GM18498 (cell line): Measurements from ENCODE around the gene MMD.
"Not testable (repeated sequence)": the region's sequence is repeated elsewhere in the genome, so short reads cannot be mapped to it uniquely, and the experiment has no call there.

Experiments used
- ATAC-seq: cut with Tn5 transposase; IDR thresholded peaks from one replicate; pipeline ENCODE4 v1.9.1; 2021; ENCODE audit warnings: mild to moderate bottlenecking, moderate library complexity; ENCODE audit not compliant: unreplicated experiment

Gene MMD

DNA sequence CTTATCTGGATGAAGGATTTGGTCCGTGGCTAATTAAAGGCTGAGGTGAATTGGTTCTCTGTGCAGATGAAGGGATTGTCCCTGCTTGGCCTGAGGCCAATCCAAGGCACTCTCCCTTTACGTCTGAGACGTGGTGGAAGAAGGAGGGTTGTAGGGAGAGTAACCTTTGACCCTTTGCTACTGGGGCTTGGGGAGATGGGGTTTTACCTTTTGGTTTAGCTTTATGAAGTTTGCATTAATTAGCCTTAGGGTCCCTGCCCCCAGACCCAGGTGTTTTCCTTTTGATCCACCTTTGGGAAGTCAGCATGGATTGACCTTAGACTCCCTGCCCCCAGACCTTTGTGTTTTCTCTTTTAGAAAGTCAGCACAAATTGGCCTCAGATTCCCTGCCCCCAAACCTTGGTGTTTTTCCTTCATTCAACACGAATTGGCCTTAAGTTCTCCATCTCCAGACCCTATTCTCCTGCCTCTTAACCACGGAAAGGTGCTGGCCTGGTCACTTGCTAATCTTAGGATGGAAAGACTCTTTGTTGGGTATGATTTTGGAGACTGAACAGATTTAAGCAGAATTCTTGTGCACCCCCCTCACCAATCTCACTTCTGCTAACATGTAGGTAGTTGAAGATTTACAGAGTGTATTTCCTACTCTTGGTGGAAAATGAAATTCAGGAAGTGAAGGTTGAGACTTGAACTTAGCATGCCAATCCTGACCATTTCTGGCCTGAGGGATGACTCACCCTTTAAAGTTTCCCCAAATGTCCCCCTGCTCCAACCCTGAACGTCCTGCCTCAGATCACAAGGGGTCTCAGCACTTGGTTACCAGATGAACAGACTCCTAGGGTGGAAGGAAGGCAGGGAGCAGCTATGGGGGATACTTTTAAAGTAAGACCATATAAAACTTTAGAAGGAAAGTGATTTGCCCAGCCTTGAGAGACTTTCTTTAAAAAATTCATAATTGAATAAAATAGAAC, 23.1 kb upstream of the MMD start:
- ATAC-seq: peak; percentile 85

GRCh38 chr17:55443904-55444303, 22.3 kb upstream of the MMD start:
- no peak for ATAC-seq

- no peak for ATAC-seq
These were observed 21.5 kb upstream of the MMD start for GRCh38 chr17:55442953-55443683.

- no peak for ATAC-seq
These were observed 20.8 kb upstream of the MMD start for GRCh38 chr17:55442462-55442861.

DNA sequence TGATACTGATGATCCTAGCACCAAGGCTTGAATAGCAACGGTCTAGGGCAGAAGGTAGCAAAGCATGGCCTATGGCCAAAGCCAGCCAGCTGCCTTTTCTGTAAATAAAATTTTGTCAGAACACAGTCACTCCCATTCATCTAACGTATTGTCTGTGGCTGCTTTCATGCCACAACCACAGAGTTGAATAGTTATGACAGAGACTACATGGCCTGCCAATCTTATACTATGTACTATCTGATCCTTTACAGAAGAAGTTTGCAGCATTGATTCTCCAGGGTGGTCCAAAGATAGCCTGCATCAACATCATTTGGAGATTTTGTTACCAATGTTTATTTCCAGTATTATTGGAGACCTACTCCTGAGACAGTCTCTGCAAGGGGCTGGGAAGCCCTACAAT, 19.9 kb upstream of the MMD start:
- ATAC-seq: no peak

GRCh38 chr17:55440391-55440790, 18.8 kb upstream of the MMD start:
- ATAC-seq: no peak

GRCh38 chr17:55437159-55437605, 15.5 kb upstream of the MMD start:
- ATAC-seq: peak; percentile 70

- ATAC-seq: peak; percentile 3
These were observed 14.9 kb upstream of the MMD start for GRCh38 chr17:55436224-55437158.

DNA sequence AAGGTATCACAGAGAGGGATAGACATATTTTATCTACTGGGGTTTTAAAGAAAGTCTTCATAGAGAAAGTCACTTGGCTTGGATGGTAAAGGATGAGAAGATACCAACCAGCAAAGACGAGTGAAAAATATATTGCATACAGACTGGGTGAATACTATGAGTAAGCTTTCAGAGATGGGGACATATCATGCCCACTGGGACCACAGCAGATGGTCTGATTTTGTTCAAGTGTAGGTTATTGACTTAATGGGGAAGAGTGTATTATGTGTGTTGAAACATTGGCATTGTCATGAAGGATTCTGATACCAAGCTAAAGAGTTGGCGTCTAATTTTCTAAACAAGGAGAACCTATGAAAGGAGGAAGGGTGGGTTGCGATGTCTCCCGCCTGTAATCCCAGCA, 13.8 kb upstream of the MMD start:
- ATAC-seq: no peak

DNA sequence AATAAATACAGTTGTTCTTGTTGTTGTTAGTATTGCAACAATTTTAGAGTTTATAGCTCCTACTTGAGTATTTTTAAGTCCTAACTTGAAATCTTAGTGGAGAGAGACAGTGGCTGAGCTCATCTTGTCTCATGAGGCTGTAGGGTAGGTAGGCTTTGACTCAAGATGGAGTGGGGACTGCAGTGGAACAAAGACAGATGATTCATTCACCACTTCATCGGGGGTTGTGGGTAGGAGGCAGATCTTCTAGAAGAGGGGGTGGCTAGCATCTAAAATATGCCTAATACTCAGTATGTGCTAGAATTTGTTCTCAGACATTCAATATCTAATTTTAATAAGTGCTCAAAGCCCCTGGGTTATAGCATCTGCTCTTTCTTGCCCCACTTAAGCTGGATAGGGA, 13.1 kb upstream of the MMD start:
- no peak for ATAC-seq

GRCh38 chr17:55433629-55434422, 12.2 kb upstream of the MMD start:
- no peak for ATAC-seq

DNA sequence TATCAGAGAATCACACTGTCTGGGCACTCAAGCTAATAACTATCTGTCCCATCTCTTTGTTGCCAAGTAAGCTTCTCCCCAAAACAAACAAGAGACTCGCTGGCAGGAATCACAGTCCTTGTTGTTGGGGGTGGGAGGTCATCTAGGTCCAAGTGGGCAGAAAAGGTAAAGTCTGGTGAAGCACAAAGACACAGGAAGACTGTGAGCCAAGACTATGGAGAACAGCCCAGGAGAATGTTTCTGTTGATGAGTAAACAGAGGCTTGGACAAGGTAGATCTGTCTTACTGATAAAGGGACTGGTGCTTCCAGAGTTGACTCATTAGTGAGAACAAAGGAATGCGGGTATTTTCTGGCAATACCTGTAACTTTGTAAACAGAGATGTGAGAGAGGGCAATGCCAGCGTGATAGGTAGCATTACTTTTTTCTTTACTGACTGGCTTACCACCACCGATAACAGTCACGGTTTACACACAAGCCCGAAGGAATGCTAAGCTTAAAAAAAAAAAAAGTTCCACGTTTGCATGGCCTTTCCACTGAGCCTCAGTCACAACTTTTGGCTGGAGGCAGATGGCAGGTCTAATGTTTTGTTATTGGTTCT, 11.5 kb upstream of the MMD start:
- no peak for ATAC-seq

GRCh38 chr17:55432358-55433028, 10.9 kb upstream of the MMD start:
- ATAC-seq: no peak

DNA sequence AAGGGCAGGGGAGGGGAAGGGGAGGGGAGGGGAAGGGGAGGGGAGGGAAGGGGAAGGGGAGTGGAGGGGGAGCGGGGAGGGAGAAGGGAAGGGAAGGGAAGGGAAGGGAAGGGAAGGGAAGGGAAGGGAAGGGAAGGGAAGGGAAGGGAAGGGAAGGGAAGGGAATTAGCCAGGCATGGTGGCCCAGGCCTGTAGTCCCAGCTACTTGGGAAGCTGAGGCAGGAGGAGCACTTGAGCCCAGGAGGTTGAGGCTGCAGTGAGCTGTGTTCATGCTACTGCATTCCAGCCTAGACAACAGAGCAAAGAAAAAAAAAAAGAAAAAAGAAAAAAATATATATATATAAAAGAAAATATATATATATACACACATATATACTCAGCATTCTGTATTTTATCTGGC, 10.3 kb upstream of the MMD start:
- not testable (repeated sequence) for ATAC-seq

GRCh38 chr17:55430541-55431288, 9.1 kb upstream of the MMD start:
- ATAC-seq: no peak

DNA sequence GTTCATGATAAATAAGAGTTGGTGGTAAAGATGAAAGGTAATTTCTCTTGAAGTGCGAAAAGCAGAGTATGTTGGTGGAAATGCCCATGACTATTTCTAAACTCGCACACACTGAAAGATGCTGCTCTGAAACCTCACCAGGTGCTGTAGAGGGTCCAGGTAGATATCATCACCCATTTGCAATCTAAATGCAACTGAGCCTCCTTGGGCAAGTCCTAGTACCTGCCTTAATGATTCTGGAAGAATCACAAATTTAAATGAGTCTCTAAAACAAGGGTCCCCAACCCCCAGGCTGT, 5.9 kb upstream of the MMD start:
- ATAC-seq: peak; percentile 32

DNA sequence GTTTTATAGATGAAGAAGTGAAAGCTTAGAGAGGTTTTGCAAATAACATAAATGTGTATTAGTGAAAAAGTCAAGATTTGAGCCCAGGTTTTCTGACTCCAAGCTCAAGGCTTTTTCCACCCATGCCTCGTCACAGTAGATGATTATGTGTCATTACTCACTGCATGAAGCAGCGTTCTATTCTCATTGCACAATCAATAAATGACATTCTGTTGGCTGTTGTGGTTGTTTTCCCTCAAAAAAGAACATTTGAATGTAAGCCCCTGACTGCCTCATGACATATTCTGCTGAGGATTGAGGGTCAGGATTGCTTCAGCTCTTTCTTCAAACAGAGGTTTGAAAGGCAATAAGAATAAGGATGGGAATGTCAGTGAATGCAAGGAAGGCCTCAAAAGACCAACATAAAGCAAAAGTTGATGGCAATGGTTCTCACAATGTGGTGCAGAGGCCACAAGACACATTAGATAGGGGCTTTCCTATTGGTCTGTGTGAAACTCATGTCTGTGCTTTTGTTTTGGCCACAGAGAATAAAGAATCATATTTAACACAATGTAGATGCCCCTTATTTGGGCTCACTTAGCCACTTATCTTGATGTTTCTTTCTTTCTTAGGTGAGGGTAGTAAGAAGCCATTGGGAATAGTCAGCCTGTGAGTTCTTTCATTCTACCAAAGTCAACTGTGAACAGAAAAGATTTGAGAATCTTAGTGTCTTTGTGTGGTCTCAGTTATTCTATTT, 5.4 kb upstream of the MMD start:
- ATAC-seq: peak; percentile 63
